Fibroblast of lung (primary cell): ENCODE results near the gene DSTN.

Experiments
- CTCF ChIP-seq, 2 donors: IDR thresholded peaks in 1 of 2; conservative IDR thresholded peaks in 1 of 2; 1 replicate in 1 of 2; 2 replicates in 1 of 2; pipeline ENCODE4 v1.5.1; 2011 to 2012; ENCODE audit warnings: low read length in 2 of 2, control low read depth in 1 of 2, inconsistent platforms in 1 of 2, low read depth in 1 of 2, mild to moderate bottlenecking in 1 of 2
- EZH2 ChIP-seq: IDR thresholded peaks from 2 replicates; pipeline ENCODE4 v1.5.1; 2012; ENCODE audit warnings: low read length, control low read depth, mild to moderate bottlenecking; ENCODE audit errors: missing control alignments

- TF ChIP-seq CTCF (conservative IDR thresholded peaks at IDR 0.05 in 1 of 2, IDR thresholded peaks at IDR 0.05 in 1 of 2; ENCODE audit: low read depth in 1 of 2, low read length in 2 of 2) (no peak), EZH2 (no peak)
Observed at GRCh38 chr20:17543531-17544131, 26.2 kb upstream of the DSTN start.
